Measurements from ENCODE around the gene PKP2.

GRCh38 chr12:32918890-32919801 lies 22.6 kb upstream of the PKP2 start:
- TF ChIP-seq MAX (IDR thresholded peaks at IDR 0.05): no peak
- peak; percentile 92 for TF ChIP-seq RAD21 (IDR thresholded peaks at IDR 0.05)
- TF ChIP-seq CTCF (IDR thresholded peaks at IDR 0.05; ENCODE audit: low read depth, low read length, missing input control): peak; percentile 62

Data from liver (tissue), 3 donors.